IPS-20b (cell line): ENCODE results near the gene URB2.
"Not testable (repeated sequence)": the region's sequence is repeated elsewhere in the genome, so short reads cannot be mapped to it uniquely, and the experiment has no call there.

Source experiments
- H3K27ac ChIP-seq: one replicate; pipeline ENCODE4 v1.5.1; 2013; ENCODE audit warnings: low read length
- H3K27me3 ChIP-seq: 2 replicates; pipeline ENCODE4 v1.6.1; 2013; ENCODE audit warnings: mild to moderate bottlenecking, low read length, inconsistent platforms; ENCODE audit not compliant: insufficient read depth
- H3K36me3 ChIP-seq: 2 replicates; pipeline ENCODE4 v1.6.1; 2013; ENCODE audit warnings: low read depth, mild to moderate bottlenecking, inconsistent platforms, low read length, moderate library complexity; ENCODE audit not compliant: insufficient read depth
- H3K4me1 ChIP-seq: 2 replicates; pipeline ENCODE4 v1.6.1; 2013; ENCODE audit warnings: mild to moderate bottlenecking, control low read depth, inconsistent platforms, low read length, moderate library complexity; ENCODE audit not compliant: insufficient read depth
- H3K4me3 ChIP-seq: 2 replicates; pipeline ENCODE4 v1.5.1; 2013; ENCODE audit warnings: mild to moderate bottlenecking, low read length, inconsistent platforms
- H3K9ac ChIP-seq: 2 replicates; pipeline ENCODE4 v1.6.1; 2013; ENCODE audit warnings: low read depth, mild to moderate bottlenecking, inconsistent platforms, low read length, moderate library complexity
- H3K9me3 ChIP-seq: 2 replicates; pipeline ENCODE4 v1.6.1; 2013; ENCODE audit warnings: mild to moderate bottlenecking, low read depth, low read length, inconsistent platforms; ENCODE audit not compliant: insufficient read depth

URB2 gene

DNA sequence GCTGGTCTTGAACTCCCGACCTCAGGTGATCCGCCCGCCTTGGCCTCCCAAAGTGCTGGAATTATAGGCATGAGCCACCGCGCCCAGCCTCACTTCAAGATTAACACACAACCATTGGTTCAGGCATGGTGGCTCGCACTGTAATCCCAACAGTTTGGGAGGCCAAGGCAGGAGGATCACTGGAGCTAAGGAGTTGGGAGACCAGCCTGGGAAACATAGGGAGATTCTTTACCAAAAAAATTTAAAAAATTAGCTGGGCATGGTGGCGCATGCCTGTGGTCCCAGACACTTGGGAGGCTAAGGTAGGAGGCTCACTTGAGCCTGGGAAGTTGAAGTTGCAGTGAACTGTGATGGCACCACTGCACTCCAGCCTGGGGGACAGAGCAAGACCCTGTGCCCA is 30.2 kb upstream of the URB2 start:
- not testable (repeated sequence) for H3K9ac ChIP-seq, H3K4me1 ChIP-seq, H3K9me3 ChIP-seq, H3K27ac ChIP-seq, H3K27me3 ChIP-seq, H3K4me3 ChIP-seq
- peaks cover 26% of the 10 kb centered on the region for H3K36me3 ChIP-seq

DNA sequence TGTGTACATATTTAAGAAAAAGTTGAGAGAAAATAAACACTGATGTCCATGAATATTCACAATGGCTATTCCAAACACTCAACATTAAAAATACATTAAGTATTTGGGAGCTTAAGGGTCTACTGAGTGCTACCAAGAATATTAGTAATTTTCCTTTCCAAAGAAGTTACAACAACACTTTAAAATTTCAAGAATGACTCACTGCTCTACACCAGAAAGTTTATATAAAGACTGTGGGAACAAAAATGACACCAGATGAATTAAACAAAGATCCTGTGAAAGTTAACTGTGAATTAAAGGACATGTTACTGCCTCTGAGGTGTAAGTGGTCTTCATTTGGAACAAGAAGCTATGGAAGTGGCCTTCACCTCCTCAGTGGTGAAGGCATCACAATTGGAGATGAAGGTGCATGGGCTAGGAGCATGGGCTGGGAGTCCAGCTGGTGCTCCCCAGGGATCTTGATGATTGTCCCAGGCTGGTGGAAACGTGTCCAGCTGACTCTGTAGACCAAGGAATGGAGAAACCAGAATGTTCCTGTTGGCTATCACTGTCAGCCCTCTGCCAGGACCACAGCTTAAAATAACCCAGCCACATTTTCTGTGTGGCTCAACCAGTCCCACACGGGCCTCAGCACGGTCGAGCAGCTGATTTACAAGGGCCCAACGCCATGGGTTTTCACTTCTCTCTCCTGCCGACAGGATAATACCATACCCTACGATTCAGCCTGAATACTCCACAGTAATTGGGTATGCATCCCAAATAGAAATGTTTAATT is 28.9 kb upstream of the URB2 start:
- no peaks in the 10 kb centered on the region for H3K9me3 ChIP-seq
- H3K36me3 ChIP-seq = peaks cover 38% of the 10 kb centered on the region
- no peak overlapping the region for H3K4me3 ChIP-seq
- no peak overlapping the region for H3K27ac ChIP-seq
- H3K27me3 ChIP-seq = no peaks in the 10 kb centered on the region
- peaks cover 8% of the 10 kb centered on the region for H3K4me1 ChIP-seq
- no peak overlapping the region for H3K9ac ChIP-seq

DNA sequence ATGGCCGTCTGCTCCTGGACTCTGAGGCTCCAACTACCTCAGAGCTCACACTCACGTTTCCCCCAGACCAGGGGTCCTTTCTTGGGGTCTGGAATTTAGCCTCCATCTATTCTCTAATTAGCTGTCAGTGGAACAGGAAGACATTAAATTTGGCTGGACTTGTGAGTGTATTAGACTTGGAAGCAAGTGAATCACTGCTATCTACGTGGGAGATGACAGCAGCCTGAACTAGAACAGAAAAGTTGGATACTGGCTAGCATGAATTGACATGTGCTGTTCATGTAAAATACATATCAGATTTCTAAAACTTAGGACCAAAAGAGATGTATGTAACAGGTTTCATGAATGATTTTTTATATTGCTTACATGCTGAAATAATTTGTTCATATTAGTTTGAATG is 28.2 kb upstream of the URB2 start:
- no peak overlapping the region for H3K27ac ChIP-seq
- no peak overlapping the region for H3K9ac ChIP-seq
- H3K36me3 ChIP-seq = peaks cover 46% of the 10 kb centered on the region

DNA sequence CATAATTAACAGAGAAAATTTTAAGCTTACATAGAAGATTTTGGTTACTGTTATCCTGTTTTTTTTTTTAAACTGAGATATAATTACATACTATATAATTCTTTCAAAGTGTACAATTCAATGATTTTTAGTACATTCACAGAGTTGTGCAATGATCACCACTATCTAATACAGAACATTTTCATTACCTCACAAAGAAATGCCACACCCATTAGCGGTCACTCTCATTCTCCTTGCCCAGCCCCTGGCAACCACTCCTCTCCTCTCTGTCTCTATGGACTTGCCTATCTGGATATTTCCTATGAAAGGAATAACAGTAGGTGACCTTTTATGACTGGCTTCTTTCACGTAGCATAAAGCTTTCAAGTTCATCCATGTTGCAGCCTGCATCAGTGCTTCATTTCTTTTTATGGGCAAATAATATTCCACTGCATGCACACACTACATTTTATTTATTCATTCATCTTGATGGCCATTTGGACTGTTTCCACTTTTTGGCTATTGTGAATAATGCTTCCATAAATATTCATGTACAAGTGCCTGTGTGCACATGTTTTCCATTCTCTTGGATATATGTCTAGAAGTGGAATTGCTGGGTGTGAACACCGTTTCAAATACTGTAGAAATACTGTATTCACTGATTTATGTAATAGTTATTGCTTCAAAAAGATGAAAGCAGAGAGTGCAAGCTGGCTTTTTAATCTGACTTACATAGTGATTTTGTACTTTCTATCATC is 26.7 kb upstream of the URB2 start:
- no peak overlapping the region for H3K9ac ChIP-seq
- H3K27ac ChIP-seq = no peak overlapping the region
- no peaks in the 10 kb centered on the region for H3K27me3 ChIP-seq
- peaks cover 50% of the 10 kb centered on the region for H3K36me3 ChIP-seq
- no peak overlapping the region for H3K4me3 ChIP-seq
- peaks cover 8% of the 10 kb centered on the region for H3K4me1 ChIP-seq
- H3K9me3 ChIP-seq = no peaks in the 10 kb centered on the region

More for the DNA sequence above, 28.2 kb upstream of the URB2 start:
- Histone ChIP-seq H3K27me3 (no peaks in the 10 kb centered on the region), H3K9me3 (no peaks in the 10 kb centered on the region), H3K4me3 (no peak overlapping the region), H3K4me1 (peaks cover 8% of the 10 kb centered on the region)

DNA sequence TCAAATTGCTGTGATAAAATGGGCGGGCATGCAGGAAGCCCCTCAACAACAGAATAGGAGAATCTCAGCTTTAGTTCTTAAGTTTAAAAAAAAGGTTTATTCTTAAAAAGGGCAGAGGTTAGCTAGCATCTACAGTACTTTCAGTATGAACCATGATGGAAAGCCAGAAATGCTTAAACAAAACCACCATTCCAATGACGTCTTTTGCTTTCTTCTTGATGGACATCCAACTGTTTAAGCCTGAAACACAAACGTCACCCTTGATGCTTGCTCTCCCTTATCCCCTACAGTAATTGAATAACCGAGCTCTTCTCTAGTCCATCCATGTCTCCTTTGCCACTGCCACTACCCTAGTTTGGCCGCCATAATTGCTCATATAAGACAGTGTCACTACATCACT is 25.8 kb upstream of the URB2 start:
- Histone ChIP-seq H3K4me1 (peaks cover 8% of the 10 kb centered on the region), H3K4me3 (no peak overlapping the region), H3K27me3 (no peaks in the 10 kb centered on the region), H3K9me3 (no peaks in the 10 kb centered on the region), H3K9ac (no peak overlapping the region), H3K36me3 (peaks cover 49% of the 10 kb centered on the region), H3K27ac (no peak overlapping the region)

DNA sequence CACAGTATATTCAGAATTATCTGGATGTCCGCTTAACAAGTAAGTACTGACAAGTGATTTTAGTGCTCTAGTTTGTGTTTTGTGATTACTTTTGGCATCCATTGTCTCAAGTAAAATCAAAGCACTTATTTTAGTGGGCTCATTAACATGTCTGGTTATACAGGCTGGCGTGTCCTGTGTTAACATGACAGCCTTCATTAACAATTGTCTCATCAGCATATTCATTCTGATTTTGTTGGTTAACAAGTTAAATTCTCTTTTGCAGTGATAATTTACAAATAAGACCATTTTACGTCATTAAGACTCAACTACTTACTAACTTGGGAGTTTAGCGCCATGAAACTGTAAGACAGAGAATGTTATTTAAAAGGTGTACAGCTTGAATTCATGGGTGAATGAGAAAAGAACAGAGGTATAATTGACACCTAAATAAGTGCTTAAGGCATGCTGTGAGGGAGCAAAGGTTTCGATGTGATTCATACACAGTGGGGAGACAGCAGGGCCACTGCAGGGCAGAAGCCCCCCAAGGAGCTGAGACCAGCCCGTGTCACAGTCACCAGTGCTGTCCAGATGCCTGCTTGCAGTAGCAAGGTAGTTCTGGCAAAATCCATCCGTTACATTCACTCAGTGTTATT is 22.6 kb upstream of the URB2 start:
- Histone ChIP-seq H3K36me3 (peaks cover 60% of the 10 kb centered on the region), H3K27ac (no peak overlapping the region), H3K27me3 (no peaks in the 10 kb centered on the region), H3K9me3 (no peaks in the 10 kb centered on the region), H3K4me1 (peaks cover 16% of the 10 kb centered on the region), H3K4me3 (no peak overlapping the region), H3K9ac (no peak overlapping the region)

DNA sequence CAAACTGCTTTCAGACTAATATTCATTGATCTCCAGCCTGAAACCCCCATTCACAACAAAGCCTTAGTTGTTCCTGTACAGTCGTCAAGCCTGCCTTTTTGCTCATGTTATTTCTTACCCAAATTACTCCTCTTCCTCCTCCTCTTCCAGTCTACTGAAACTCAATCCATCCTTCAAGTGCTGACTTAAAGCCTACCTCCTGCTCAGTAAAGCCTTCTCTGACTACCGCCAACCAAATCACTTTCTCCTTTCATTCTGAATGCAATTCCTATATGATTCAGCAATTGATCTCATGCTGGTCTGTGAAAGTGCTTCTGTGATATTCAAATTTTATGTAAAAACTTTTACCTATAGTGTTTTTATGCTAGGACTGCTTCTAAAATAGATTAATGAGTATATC is 18.7 kb upstream of the URB2 start:
- no peaks in the 10 kb centered on the region for H3K27me3 ChIP-seq
- H3K4me3 ChIP-seq = no peak overlapping the region
- peaks cover 77% of the 10 kb centered on the region for H3K36me3 ChIP-seq
- H3K9ac ChIP-seq = no peak overlapping the region
- H3K9me3 ChIP-seq = no peaks in the 10 kb centered on the region
- no peak overlapping the region for H3K27ac ChIP-seq
- H3K4me1 ChIP-seq = peaks cover 8% of the 10 kb centered on the region

DNA sequence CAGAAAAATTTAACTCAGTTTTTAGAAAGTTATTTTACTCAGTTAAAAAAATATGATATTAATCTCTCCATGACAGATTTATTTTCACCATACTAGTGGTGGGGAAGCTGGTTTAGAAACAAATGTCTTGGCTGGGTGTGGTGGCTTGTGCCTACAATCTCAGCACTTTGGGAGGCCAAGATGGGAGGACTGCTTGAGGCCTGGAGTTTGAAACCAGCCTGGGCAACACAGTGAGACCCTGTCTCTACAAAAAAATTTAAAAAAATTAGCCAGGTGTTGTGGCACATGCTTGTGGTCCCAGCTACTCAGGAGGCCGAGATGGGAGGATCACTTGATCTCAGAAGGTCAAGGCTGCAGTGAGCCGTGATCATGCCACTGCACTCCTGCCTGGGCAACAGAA is 17.5 kb upstream of the URB2 start:
- H3K27me3 ChIP-seq = no peaks in the 10 kb centered on the region
- H3K27ac ChIP-seq = no peak overlapping the region
- no peaks in the 10 kb centered on the region for H3K9me3 ChIP-seq
- no peak overlapping the region for H3K9ac ChIP-seq
- H3K4me1 ChIP-seq = peaks cover 8% of the 10 kb centered on the region
- no peak overlapping the region for H3K4me3 ChIP-seq
- peaks cover 78% of the 10 kb centered on the region for H3K36me3 ChIP-seq

DNA sequence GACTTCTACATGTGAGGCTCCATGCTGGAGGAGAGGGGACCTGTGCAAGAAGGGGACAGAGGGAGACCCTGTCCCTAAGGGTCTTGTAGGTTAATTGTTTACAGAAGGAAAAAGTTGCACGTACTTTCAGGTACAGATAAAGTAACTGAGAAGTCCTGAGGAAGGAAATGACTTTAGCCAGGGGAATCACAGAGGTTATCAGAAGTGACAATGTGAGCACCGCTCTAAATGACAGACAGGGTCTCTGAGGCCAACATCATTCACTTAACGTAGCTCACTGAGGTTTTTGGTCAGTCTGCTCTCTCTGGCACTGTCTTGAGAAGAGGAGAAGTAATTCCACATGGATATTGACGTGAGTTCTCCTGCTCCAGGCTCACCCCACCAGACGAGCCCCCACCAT is 12.1 kb upstream of the URB2 start:
- H3K27me3 ChIP-seq = no peaks in the 10 kb centered on the region
- H3K9me3 ChIP-seq = no peaks in the 10 kb centered on the region
- H3K9ac ChIP-seq = no peak overlapping the region
- no peaks in the 10 kb centered on the region for H3K4me1 ChIP-seq
- peaks cover 52% of the 10 kb centered on the region for H3K36me3 ChIP-seq
- no peak overlapping the region for H3K27ac ChIP-seq
- H3K4me3 ChIP-seq = no peak overlapping the region

DNA sequence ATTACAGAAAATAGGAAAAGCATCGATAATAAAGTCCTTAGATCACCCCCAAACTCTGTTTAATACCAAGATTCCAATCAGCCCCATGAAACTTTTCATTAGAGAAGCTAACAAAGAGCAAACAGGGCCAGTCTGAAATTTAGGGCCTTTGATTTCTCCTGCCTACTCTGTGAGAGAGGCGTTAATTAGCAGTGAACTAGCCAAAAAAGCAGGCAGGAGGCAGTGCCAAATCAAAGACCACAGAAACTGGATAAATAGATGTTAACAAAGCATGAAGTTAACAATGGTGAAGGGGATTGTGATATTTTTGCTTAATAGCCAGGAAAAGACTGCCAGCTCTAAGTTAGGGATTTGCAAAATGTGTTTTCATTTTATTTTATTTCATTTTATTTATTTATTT is 11.3 kb upstream of the URB2 start:
- Histone ChIP-seq H3K9ac (no peak overlapping the region), H3K9me3 (no peaks in the 10 kb centered on the region), H3K27ac (no peak overlapping the region), H3K27me3 (no peaks in the 10 kb centered on the region), H3K36me3 (peaks cover 44% of the 10 kb centered on the region), H3K4me1 (no peaks in the 10 kb centered on the region), H3K4me3 (no peak overlapping the region)

DNA sequence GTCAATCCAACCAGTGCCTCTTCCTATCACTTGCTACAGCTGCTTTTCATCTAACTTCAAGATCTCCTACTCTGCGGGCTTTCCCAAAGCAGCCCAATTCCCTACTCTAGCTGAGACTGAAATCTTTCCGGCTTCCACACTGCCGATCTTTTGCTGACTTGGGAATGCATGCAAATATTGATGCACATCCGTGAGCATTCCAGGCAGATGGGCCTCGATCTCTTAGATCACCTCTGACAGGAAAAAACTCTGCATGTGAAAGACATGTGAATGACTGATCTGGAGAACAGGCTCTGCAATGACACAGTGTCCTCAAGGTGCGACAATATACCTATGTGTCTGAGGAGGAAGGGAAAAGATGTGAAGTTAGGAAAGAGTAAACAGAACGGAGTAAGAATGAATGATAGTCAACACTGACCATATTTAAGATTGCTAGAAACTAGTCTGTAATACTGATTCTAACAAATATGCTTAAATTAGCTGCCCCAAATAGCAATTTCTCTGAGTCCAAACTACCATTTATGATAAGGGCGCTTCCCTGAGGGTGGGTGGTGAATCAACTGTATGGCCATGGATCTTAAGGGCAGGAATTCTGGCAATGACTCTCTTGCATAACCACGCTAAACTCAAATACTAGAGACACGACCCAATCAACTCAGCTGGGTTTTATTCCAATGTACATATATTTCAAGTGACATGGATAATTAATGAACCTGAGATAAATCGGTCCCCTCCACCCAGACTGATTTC is 8.5 kb upstream of the URB2 start:
- no peaks in the 10 kb centered on the region for H3K9me3 ChIP-seq
- peaks cover 16% of the 10 kb centered on the region for H3K36me3 ChIP-seq
- H3K27ac ChIP-seq = no peak overlapping the region
- H3K27me3 ChIP-seq = no peaks in the 10 kb centered on the region
- no peak overlapping the region for H3K9ac ChIP-seq
- no peak overlapping the region for H3K4me3 ChIP-seq
- H3K4me1 ChIP-seq = no peaks in the 10 kb centered on the region
